SK-N-SH (cell line): ENCODE results near the gene CNTNAP2. TPM values are rescaled to one million over a fixed set of nuclear protein-coding genes. Genes with fewer than 3 reads are reported as not detected.

ENCODE experiments used
- CTCF ChIA-PET: fragments of 300-600, 350-600 bp; formaldehyde crosslinking; extraction: SDS; loops from one replicate; lab custom pipeline; 2021; lab: Yijun Ruan, JAX
- POLR2A ChIA-PET: fragments of 350-600 bp; sonication (Branson Sonifier 250); formaldehyde crosslinking; extraction: SDS; loops from one replicate; lab custom pipeline; 2020; ENCODE audit warnings: antibody characterized with exemption, inconsistent platforms; lab: Yijun Ruan, JAX
- DNase-seq: peaks from one replicate; pipeline ENCODE4 v3.0.0; 2012
- H2AFZ ChIP-seq: fragments of 200-600 bp; sonication (generic); 2 replicates; pipeline ENCODE4 v1.8.1; 2016; ENCODE audit warnings: antibody characterized with exemption, mild to moderate bottlenecking, low read depth
- H3F3A ChIP-seq: fragments of 200-600 bp; sonication (generic); replicated peaks from 2 replicates; pipeline ENCODE3; 2016; ENCODE audit warnings: antibody characterized with exemption, mild to moderate bottlenecking; ENCODE audit not compliant: insufficient read depth
- H3K27ac ChIP-seq, 2 experiments: fragments of 200-500 bp in 1 of 2; fragments of 200-600 bp in 1 of 2; sonication (Bioruptor generic) in 1 of 2; sonication (generic), shearing (Covaris generic) in 1 of 2; 2 replicates each; pipeline versions ENCODE4 v1.5.1 to v1.6.1; 2014 to 2016; ENCODE audit warnings: low read depth in 2 of 2, inconsistent platforms in 1 of 2, low read length in 1 of 2, mild to moderate bottlenecking in 1 of 2, mixed read lengths in 1 of 2
- H3K27me3 ChIP-seq: fragments of 200-600 bp; sonication (generic), shearing (Covaris generic); 2 replicates; pipeline ENCODE4 v1.6.1; 2016; ENCODE audit warnings: mixed run types; ENCODE audit not compliant: insufficient read depth
- H3K36me3 ChIP-seq, 2 experiments: fragments of 200-500 bp in 1 of 2; fragments of 200-600 bp in 1 of 2; sonication (Bioruptor generic) in 1 of 2; sonication (generic) in 1 of 2; replicated peaks in 1 of 2; 2 replicates each; pipeline versions ENCODE3 to v1.5.1; 2014 to 2016; ENCODE audit warnings: low read length in 1 of 2, mild to moderate bottlenecking in 1 of 2; ENCODE audit not compliant: insufficient read depth in 2 of 2, control insufficient read depth in 1 of 2
- H3K4me1 ChIP-seq, 2 experiments: fragments of 200-500 bp in 1 of 2; fragments of 200-600 bp in 1 of 2; sonication (Bioruptor generic) in 1 of 2; sonication (generic), shearing (Covaris generic) in 1 of 2; 2 replicates each; pipeline versions ENCODE4 v1.5.1 to v1.6.1; 2014 to 2016; ENCODE audit warnings: low read depth in 1 of 2, low read length in 1 of 2, mixed run types in 1 of 2; ENCODE audit not compliant: insufficient read depth in 2 of 2, control insufficient read depth in 1 of 2
- H3K4me2 ChIP-seq: fragments of 200-600 bp; sonication (generic), shearing (Covaris generic); 2 replicates; pipeline ENCODE4 v1.6.1; 2017; ENCODE audit warnings: mixed run types
- H3K4me3 ChIP-seq, 2 experiments: fragments of 200-500 bp in 1 of 2; fragments of 200-600 bp in 1 of 2; sonication (Bioruptor generic) in 1 of 2; sonication (generic), shearing (Covaris generic) in 1 of 2; 2 replicates each; pipeline versions ENCODE4 v1.5.1 to v1.8.1; 2014 to 2016; ENCODE audit warnings: low read depth in 2 of 2, inconsistent platforms in 1 of 2, low read length in 1 of 2, mild to moderate bottlenecking in 1 of 2, mixed read lengths in 1 of 2, moderate library complexity in 1 of 2
- H3K79me2 ChIP-seq: fragments of 200-600 bp; sonication (generic); 2 replicates; pipeline ENCODE4 v1.8.1; 2017; ENCODE audit warnings: mild to moderate bottlenecking; ENCODE audit not compliant: insufficient read depth
- H3K9ac ChIP-seq: fragments of 200-600 bp; sonication (generic); 2 replicates; pipeline ENCODE4 v1.6.1; 2017; ENCODE audit warnings: mixed run types
- H3K9me2 ChIP-seq: fragments of 200-600 bp; sonication (generic); 2 replicates; pipeline ENCODE4 v1.6.1; 2017; ENCODE audit warnings: mixed run types
- H3K9me3 ChIP-seq: fragments of 200-600 bp; sonication (generic); 2 replicates; pipeline ENCODE4 v1.6.1; 2017; ENCODE audit warnings: mixed run types, mild to moderate bottlenecking, moderate library complexity
- H4K20me1 ChIP-seq: fragments of 200-600 bp; sonication (generic); 2 replicates; pipeline ENCODE4 v1.6.1; 2017; ENCODE audit warnings: mild to moderate bottlenecking, mixed run types; ENCODE audit not compliant: insufficient read depth
- ELF1 ChIP-seq: IDR thresholded peaks from 2 replicates; pipeline ENCODE4 v1.4.0; 2012
- GABPA ChIP-seq: IDR thresholded peaks from 2 replicates; pipeline ENCODE4 v1.4.0; 2012; ENCODE audit warnings: low read depth, mild to moderate bottlenecking
- JUND ChIP-seq: IDR thresholded peaks from 2 replicates; pipeline ENCODE4 v1.4.0; 2012
- MAX ChIP-seq: IDR thresholded peaks from 2 replicates; pipeline ENCODE4 v1.4.0; 2012; ENCODE audit warnings: low read depth
- MXI1 ChIP-seq: IDR thresholded peaks from 2 replicates; pipeline ENCODE4 v1.6.1; 2012; ENCODE audit warnings: mild to moderate bottlenecking, low read depth, low read length, improper control_type of control experiment
- NFIC ChIP-seq: IDR thresholded peaks from 2 replicates; pipeline ENCODE4 v1.4.0; 2012; ENCODE audit warnings: borderline replicate concordance
- PBX3 ChIP-seq: IDR thresholded peaks from 2 replicates; pipeline ENCODE4; 2012
- POLR2AphosphoS5 ChIP-seq: IDR thresholded peaks from 2 replicates; pipeline ENCODE4 v1.6.1; 2012; ENCODE audit warnings: low read depth, low read length
- RCOR1 ChIP-seq: fragments of 150-350 bp; IDR thresholded peaks from 2 replicates; pipeline ENCODE4 v1.6.1; 2017; ENCODE audit warnings: antibody characterized with exemption, low read length
- REST ChIP-seq: IDR thresholded peaks from 2 replicates; pipeline ENCODE4 v1.6.1; 2012; ENCODE audit warnings: mild to moderate bottlenecking, low read depth, low read length, moderate library complexity
- RFX5 ChIP-seq: IDR thresholded peaks from 2 replicates; pipeline ENCODE4 v1.6.1; 2012; ENCODE audit warnings: mild to moderate bottlenecking, improper control_type of control experiment, low read length
- USF1 ChIP-seq: IDR thresholded peaks from 2 replicates; pipeline ENCODE4 v1.4.0; 2012; ENCODE audit warnings: low read depth, borderline replicate concordance
- YY1 ChIP-seq: IDR thresholded peaks from 2 replicates; pipeline ENCODE4 v1.4.0; 2012; ENCODE audit warnings: low read depth, mild to moderate bottlenecking
- ZBTB33 ChIP-seq: IDR thresholded peaks from 2 replicates; pipeline ENCODE4 v1.4.0; 2012; ENCODE audit warnings: low read depth, borderline replicate concordance
- WGBS: methylation state at CpG from one replicate; pipeline ENCODE4 v1.1.6; 2017; ENCODE audit warnings: low lambda C conversion rate; 5-methylcytosine and 5-hydroxymethylcytosine counted together
- polyA plus RNA-seq, 3 experiments: library from polyadenylated mRNA; depleted of rRNA; stranded (reverse); fragments of >200 nt; gene quantifications; 2 replicates each; pipeline ENCODE4 v1.2.3, GENCODE V29; 2012

CNTNAP2 gene
- polyA plus RNA-seq, 1 of the 3 experiments (the other 2 are of a cell fraction): 3.4 TPM

- no peak for TF ChIP-seq ELF1
- no peak for TF ChIP-seq REST
- TF ChIP-seq USF1: no peak
- TF ChIP-seq, all 33 proteins: peak for 5
Observed at GRCh38 chr7:146486519-146486918, 369.9 kb downstream of the CNTNAP2 start (continued).

- Histone ChIP-seq H3K27ac (no peak overlapping the region), H3F3A (no peaks in the 10 kb centered on the region), H3K36me3 (no peaks in the 10 kb centered on the region), H3K79me2 (no peaks in the 10 kb centered on the region), H3K9me3 (no peaks in the 10 kb centered on the region), H3K4me3 (no peak overlapping the region), H3K4me2 (no peak overlapping the region), H3K9ac (no peak overlapping the region), H2AFZ (no peak overlapping the region), H3K4me1 (no peaks in the 10 kb centered on the region; a peak in 1 of 4 replicates), H3K27me3 (no peaks in the 10 kb centered on the region), H4K20me1 (no peaks in the 10 kb centered on the region), H3K9me2 (no peaks in the 10 kb centered on the region)
- POLR2A ChIA-PET: no interaction called here
- DNase-seq: no peak
- no peak for TF ChIP-seq JUND
- no peak for TF ChIP-seq ZBTB33
- TF ChIP-seq GABPA: no peak
- no peak for TF ChIP-seq MXI1
- no peak for TF ChIP-seq YY1
- TF ChIP-seq POLR2AphosphoS5: no peak
- no peak for TF ChIP-seq NFIC
- no peak for TF ChIP-seq MAX
- no peak for TF ChIP-seq PBX3
- no peak for TF ChIP-seq RFX5
- TF ChIP-seq RCOR1: no peak
- 22% methylated on average over 4 of the region's 4 CpGs for WGBS
- CTCF ChIA-PET: no interaction called here
Observed at GRCh38 chr7:146492017-146492416, 375.4 kb downstream of the CNTNAP2 start.
